GM18526 (cell line): ENCODE results near the gene TRA2A.

Experiments used
- POLR2A ChIP-seq: IDR thresholded peaks from 3 replicates; pipeline ENCODE4 v1.6.1; 2011; ENCODE audit not compliant: insufficient read length; ENCODE audit errors: extremely low read depth

TRA2A gene

DNA sequence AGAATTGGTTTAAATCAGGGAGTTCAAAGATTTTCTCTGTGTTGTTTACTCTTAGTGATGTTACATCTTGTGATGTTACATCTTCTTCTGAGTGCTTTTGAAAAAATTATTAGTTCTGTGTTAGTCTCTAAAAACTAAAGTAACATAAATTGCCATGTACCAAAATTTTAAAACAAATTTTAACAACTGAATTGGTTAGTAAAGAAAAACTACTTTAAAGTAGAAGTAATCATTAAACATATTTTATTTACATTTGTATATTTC, 56.3 kb downstream of the TRA2A start:
- TF ChIP-seq POLR2A, result no peak

DNA sequence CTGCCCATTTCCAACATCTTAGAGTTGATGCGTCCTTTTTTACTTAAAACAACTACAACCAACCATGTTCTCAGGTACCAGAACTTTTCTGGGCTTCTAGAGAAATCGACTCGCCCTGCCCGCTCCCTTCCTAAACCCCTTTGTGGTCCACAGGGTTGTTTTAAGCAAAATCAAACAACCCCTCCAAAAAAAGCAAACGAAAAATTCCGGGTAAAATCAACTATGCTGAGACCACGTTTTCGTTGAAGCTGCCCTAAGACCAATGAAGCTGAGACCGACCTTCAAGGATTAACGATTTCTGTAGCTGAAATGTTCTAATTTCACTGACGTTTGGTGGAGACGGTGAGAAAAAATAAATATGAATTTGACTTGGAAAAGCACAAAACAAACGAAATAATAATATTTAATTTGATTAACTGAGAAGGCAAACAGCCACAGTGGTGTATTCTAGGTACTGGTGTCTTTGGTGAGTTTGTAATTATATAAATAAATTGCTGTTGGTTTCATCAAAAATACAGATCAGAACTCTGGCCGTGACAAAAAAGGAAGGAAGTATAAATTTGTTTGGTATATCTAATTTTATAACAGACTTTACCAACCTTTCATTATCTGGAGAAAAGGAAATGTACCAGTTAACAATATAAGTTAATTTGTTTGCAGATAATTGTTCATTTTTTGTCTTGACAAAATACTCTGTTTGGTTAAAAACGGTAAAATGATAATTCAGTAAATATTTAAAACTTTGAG, 56.8 kb downstream of the TRA2A start:
- no peak for TF ChIP-seq POLR2A

DNA sequence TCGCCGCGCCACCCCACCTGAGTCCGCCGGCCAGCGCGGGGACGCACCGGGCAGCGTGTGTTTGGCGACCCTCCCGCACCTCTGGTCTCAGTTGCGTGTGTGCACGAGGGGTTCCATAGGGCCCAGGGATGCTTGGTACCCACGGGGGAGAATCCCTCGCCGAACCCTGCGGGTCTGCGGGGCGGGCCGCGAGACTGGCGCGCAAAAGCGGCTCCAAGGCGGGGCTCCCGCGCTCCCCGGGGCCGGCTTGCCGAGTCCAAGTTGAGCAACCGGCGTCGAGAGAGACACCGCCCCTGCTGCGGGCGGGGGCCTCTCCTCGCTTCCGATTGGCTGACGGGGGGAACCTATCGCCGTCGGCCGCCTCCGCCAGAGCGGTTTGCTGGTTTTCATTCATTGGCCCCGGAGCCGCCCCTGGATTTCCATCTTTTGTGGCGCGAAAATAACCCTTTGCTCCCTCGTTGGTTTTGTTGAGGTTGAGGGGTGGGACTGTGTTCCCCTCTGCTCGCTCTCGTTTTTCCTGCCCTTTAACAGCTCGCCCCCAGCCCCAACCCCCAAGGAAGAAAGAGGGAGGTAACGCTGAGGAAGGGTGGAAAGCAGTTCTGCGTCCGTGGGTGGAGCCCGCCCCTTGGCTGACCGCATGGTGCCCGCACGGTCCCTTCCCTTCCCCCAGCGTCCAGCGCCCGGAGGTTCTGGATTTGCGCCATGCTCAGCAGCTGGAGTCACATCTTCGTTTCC, 57.5 kb downstream of the TRA2A start:
- TF ChIP-seq POLR2A, result peak; percentile 91

DNA sequence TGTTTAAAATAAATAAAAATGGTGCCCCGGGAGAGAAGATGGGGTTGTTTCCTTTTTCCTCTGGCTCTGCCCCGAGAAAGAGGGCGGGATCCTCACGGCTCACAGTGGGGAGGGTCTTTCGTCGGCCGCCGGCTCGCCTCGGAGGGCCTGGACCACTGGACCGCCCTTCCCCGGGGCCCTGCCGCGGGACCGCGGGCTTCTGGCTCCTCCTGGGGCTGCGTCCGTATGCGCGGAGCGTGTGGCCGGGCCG, 58.0 kb downstream of the TRA2A start:
- TF ChIP-seq POLR2A, result no peak

DNA sequence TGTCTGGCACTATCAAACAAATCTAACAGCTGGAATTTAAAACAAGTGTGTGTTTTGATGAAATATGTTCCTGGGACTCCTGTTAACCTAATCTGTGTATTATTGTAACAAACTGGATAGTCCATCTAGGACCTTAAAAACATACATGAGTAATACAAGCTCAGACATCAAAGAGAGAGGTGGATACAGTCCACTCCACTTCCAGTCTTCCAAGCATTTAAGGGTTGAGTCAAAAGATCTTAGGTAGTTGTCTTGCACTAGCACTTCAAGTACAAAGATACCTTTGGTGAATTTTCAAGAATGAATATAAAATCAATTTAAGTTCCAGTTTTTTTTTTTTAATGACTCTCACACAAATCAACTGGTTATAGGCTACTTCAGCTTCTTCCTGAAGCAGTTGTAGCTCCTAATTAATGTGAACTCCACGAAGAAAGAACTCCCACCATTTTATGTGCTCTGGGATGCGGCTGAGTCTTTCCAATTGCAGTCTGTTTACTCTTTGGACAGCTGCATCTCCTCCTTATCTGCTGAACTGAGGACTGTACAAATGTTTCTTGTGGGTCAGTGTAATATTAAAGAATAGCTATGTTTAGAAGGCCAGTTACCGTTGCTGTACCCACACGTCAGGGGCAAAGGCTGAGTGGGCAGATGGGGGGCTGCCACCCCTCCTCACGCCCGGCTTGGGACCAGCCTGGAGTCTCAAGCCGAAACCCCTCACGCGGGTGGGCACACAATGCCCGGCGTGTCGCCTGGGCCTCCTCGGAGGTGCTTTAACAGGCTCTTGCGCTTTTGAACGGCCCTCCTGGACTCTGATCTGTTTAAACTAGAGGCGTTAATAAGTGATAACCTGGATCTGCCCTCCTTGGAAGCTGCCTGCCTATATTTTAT, 58.6 kb downstream of the TRA2A start:
- TF ChIP-seq POLR2A, result no peak

DNA sequence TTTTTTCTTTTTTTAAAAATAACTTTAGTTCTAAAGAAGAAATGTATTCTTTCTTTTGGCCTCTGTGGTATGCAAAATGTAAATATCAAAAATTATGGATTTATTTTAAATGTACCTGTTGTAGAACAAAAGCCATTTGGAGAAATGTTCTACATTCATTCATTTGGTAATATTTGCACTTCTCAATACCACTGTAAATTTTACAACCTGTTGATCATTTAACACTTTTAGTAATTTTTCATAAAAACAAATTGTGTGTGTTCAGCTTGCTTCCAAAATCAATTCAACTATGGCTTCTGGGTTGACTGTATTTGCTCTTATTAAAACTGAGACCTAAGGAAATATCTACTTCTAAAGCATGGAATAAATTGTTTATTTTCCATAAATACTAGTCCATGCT, 59.2 kb downstream of the TRA2A start:
- no peak for TF ChIP-seq POLR2A

DNA sequence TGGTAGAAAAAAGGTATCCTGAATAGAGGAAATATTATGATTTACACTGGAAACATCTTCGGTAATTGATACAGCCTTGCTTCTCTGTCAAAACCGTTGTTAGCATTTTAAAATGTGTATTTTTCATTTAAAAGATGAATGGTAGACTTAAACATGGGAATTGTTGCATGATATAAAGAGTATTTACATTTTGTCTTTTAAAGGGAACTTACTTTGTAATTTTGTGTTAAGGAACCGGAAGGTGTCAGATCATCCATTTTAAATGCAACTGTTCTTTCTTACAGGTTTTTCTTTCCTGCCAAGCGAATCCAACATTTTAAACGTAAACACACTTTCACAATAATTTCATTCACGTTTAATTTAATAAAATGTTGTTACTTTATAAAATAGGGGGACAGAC, 59.7 kb downstream of the TRA2A start:
- TF ChIP-seq POLR2A, result no peak

DNA sequence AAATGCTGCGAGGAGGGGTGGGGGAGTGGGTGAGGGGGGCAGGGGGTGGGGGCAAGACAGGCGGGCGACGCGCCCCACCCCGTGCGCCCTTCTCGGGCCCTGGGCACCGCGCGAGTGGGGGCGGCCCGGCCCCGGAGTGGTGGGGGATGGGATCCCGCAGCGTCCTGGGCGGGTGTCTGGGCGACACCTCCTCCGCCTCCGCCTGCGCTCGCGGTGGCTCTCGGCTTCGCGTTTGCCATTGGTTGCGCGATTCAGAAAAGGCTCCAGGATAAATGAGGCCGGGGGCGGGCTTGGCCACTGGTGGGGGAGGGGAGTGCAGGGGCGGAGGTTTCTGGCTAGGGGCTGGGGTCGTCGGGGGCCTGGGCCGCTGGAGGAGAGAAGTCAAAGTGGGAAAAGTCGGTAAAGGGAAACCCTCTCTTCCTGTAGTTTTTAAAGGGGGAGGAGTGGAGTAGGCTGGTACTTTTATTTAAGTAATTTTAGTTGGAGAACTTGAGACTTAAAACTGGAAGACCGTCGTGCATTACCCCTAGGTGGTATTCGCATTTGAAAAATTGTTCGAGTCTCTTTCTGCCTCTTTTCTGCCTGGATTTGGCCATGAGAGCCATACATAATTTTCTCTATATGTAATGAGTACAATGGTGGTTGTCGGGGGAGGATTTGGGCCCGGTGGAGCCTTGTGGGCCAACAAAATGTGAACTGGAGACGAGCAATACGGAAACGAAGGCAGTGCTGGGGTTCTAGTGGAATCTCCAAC, 60.5 kb downstream of the TRA2A start:
- TF ChIP-seq POLR2A, result peak; percentile 43

DNA sequence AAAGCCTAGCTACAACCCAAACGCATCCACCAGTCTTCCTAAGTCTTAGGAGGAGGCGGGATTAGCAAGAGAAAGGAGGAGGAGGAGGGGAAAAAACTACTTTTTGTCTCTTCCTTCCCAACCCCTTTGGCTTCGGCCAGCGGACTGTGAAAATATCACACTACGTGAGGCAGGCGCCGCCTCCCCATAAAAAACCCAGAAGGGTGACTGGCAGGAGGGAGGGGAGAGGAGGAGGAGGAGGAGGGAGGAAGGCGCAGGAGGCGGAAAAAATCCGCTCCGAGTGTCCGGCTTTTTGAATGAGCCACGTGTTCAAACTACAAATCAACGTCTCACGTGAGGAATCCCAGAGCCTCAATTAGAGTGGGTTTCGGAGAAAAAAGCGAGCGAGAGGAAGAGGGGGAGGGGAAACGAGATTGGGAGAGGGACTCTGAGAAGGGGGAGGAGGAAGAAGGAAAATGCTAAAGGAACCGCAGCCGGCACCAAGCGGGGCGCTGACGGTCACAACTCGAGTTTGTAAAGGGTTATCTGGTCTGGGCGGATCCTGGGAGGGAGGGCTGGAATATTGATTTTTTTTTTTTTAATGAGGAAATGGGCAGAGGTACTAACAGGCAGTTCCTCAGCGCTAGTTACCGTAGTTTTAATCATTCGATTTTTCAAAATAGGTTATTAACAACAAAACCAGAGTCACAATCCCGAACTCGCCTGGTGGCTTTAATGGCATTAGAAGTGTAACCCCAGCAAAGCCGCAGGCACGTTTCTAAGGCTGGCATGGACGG, 61.3 kb downstream of the TRA2A start, which contains the start of gene IGF2BP3:
IGF2BP3 (minus strand) TSS at position 162 of the 776 bp plus-strand sequence. CDS start 381 bp downstream, outside the sequence.
- peak; percentile 37 for TF ChIP-seq POLR2A

DNA sequence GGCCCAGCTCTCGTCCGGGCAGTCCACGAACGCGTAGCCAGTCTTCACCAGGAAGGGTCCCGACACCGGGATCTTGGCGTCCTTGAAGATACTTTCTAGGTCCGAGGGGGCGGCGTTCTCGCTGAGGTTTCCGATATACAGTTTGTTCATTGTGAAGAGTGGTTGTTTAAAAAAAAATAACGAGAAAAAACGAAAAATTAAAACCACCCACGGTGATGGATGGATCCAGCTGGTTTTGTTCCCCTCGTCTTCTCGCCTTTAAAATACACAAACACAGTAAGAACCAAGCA, 61.9 kb downstream of the TRA2A start:
- no peak for TF ChIP-seq POLR2A

DNA sequence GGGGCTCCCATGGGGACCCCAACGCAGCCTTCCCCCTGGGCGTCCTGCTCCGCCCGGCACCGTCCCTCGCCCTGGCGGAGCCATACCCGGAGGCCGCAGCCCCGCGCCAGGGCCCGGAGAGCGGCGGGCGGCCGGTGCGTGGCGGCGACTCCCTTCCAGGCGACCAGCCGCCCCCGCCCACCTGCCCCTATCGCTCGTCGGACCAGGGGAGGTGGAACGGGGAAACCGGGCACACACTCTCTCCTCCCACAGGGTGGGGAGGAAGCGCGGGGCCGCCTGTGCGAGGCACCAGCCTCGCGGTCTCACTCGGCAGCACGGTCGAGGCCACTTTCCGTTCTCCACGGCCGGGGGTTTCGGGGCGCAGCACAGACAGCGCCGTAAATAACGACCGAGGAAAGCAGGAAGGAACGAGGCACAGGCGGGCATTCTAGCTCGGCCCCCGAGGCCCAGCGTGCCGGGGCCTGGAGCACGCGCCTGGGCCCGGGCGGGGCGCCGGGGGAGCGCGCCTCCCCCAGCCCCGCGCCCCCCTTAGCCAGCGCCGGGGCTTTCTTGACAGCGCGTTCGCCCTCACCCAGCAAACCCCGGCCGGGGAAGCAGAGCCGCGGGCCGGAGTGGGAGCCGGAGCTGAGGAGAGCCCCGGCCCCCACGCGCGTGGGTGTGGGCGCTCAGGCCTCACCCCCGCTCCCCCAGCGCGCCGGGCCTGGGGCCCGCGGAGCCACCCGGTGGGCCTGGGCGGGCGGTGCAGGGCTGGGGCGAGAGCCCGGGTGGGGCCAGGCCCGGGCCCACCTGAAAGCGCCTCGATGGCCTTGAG, 62.4 kb downstream of the TRA2A start:
- peak; percentile 60 for TF ChIP-seq POLR2A

DNA sequence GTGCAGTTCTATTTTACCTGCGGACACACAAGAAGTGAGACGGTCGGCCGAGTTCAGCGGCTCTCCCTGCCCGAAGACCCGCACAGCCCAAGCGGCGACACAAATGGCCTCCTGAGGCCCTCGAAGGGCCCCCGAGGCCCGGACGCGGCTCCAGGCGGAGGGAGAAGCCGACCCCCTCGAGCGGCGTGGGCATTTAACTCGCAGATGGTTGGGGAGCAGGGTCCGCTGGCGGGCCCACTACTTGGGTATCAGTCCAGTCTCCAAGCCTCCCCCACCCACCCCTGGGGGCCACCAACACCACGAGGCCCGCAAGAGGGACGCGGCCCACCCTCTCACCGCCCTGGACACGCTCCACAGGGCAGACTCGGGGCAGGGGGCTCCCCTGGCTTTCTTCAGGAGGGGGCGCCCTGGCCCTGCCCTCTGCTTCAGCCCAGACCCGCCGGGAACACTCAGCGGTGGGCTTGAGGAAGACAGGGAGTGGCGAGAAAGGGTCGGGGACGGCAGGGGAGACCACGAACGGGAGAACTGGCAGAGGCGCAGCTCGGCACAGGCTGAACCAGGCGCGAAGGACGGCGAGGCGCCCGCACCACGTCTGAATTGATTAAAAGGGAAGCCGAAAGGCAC, 63.1 kb downstream of the TRA2A start:
- no peak for TF ChIP-seq POLR2A

DNA sequence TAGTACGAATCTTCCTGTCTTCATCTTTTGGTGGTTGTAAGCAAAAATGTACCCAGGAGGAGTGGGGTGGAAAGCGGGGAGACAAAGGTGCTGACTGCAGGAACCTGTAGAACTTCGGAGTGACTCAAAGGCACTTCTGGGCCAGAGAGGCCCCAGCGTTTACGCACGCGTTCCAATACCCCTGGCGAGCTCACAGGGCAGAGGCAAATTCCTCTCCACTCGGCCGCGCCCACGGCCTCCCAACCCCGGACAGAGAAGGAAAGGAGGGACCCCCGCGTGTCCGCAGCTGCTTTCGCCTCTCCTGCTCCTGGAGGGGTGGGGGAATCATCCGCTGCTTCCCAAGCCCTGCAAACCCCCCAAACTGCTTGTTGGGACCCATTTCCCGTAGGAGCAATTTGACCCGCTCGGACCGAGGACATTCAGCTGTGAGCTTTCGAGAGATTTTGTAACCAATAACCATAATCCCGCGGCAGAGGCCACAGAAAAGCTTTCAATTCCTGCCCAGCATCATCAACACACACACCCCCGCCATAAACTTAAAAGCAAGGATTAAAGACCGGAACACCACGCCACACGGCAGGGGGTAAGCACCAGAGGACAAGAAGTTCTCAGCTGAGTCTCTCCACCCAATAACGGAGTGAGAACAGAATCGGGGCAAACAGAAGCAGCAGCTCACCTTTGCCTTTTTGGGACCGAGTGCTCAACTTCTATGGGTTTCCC, 63.8 kb downstream of the TRA2A start:
- peak; percentile 41 for TF ChIP-seq POLR2A
